Heart left ventricle (tissue), 16 donors: ENCODE results near the gene RAP1GAP. TPM values are rescaled to one million over a fixed set of nuclear protein-coding genes. Genes with fewer than 3 reads are reported as not detected.

Experiments used
- ATAC-seq, 4 donors: fragments of 200-7000 bp; cut with Tn5 transposase; one replicate each; pipeline ENCODE4 v1.9.1; 2020 to 2022; ENCODE audit warnings: moderate library complexity in 4 of 4, mild to moderate bottlenecking in 3 of 4, moderate number of reproducible peaks in 1 of 4
- DNase-seq, 5 donors: peaks; one replicate each; pipeline ENCODE4 v3.0.0-alpha.2; 2020
- H3K27ac ChIP-seq, 12 donors: fragments of 200-600 bp; sonication (generic) in 4 of 12; one replicate each; pipeline versions ENCODE4 v1.5.0 to v1.8.0; 2016 to 2022; ENCODE audit warnings: mild to moderate bottlenecking in 2 of 12
- H3K27me3 ChIP-seq, 9 donors: fragments of 200-600 bp; sonication (generic) in 2 of 9; one replicate each; pipeline versions ENCODE4 v1.5.1 to v1.8.0; 2016 to 2022; ENCODE audit warnings: mild to moderate bottlenecking in 3 of 9
- H3K36me3 ChIP-seq, 9 donors: fragments of 200-600 bp; sonication (generic) in 2 of 9; one replicate each; pipeline versions ENCODE4 v1.5.0 to v1.8.0; 2018 to 2022; ENCODE audit warnings: mild to moderate bottlenecking in 2 of 9
- H3K4me1 ChIP-seq, 12 donors: fragments of 200-600 bp; sonication (generic) in 4 of 12; one replicate each; pipeline versions ENCODE4 v1.5.0 to v1.8.0; 2016 to 2022; ENCODE audit warnings: mild to moderate bottlenecking in 3 of 12
- H3K4me3 ChIP-seq, 12 donors: fragments of 200-600 bp; sonication (generic) in 4 of 12; one replicate each; pipeline versions ENCODE4 v1.5.0 to v1.8.0; 2017 to 2022; ENCODE audit warnings: mild to moderate bottlenecking in 9 of 12, moderate library complexity in 4 of 12
- H3K9me3 ChIP-seq, 12 donors: fragments of 200-600 bp; sonication (generic) in 4 of 12; one replicate each; pipeline versions ENCODE4 v1.5.0 to v1.8.0; 2016 to 2022; ENCODE audit warnings: mild to moderate bottlenecking in 1 of 12
- CTCF ChIP-seq, 12 donors: fragments of 200-600 bp; sonication (generic) in 4 of 12; IDR thresholded peaks; one replicate each; pipeline versions ENCODE4 v1.5.0 to v1.8.0; 2018 to 2022; ENCODE audit warnings: antibody characterized with exemption in 12 of 12, mild to moderate bottlenecking in 5 of 12
- POLR2A ChIP-seq, 2 donors: fragments of 450-650 bp; IDR thresholded peaks; one replicate each; pipeline ENCODE4 v1.6.1; 2017; ENCODE audit warnings: antibody characterized with exemption in 2 of 2, mild to moderate bottlenecking in 2 of 2, moderate library complexity in 2 of 2
- WGBS, 4 donors: extraction: QIAGEN DNeasy Blood & Tissue Kit in 2 of 4; methylation state at CpG; one replicate each; pipeline versions ENCODE4 v1.1.5 to v1.1.7; 2013 to 2018; 5-methylcytosine and 5-hydroxymethylcytosine counted together
- intact Hi-C, 10 donors: fragments of 100-400 bp; cut with DNase I; formaldehyde crosslinking; loops; one replicate each; pipeline versions ENCODE4 v1.11.1 to v1.14.2; 2022
- polyA plus RNA-seq, 2 donors: library from polyadenylated mRNA; stranded (reverse); fragments of 200-250 nt; gene quantifications; one replicate each; pipeline ENCODE4 v1.2.3, GENCODE V29; 2013
- total RNA-seq, 9 donors: library from RNA; depleted of rRNA in 2 of 9; stranded (reverse); fragments of >200 nt in 2 of 9; fragmentation: NEBNext Ultra II Directional in 3 of 9; extraction: Animal tissue kit (Norgen Biotek cat#: 25700) in 3 of 9; gene quantifications; one replicate each; pipeline versions ENCODE4 v1.1.0 to v1.2.4, GENCODE V29; 2016 to 2023
- donor health status: ischemic (EF 13 %, LVEDD 7.1; RV severe dilation, severe dysfunction).
- donor health status: healthy with polysubstance abuse.
- donor health status: DM: no; HTN: yes; CAD: no.
- donor health status: DM: no; HTN: no; CAD: no.
- donor health status: ischemic (EF 25% LVEDD 6.9; RV normal size, moderate dysfunction).
- donor health status: ischemic (EF 25% LVEDD 5.7; RV mildly dilated, moderate dysfunction).
- donor health status: healthy.
- donor health status: DM: yes; HTN: yes; CAD: no.
- donor health status: ischemic (EF 35%, LVEDD 5.7; RV mildly dilated, moderate dysfunction).
- donor health status: nonischemic (EF 11% LVEDD 7.7; RV severe dilation, severe dysfunction).
- donor health status: DM: yes; HTN: yes; CAD: no.
- donor health status: PGD.
- donor health status: ischemic (EF 29% LVEDD 5.4; RV normal size, mild dysfunction).
- donor health status: nonischemic (EF 23%, LVEDD 6.1; RV moderate dilation, normal function).

RAP1GAP gene
- total and polyA plus RNA-seq, 11 donors = 0.75 to 8.0 (median 3.8) TPM

- WGBS, 4 donors = 77 to 94% (median 92%) methylated on average over 3 to 4 of the region's 4 CpGs
- ATAC-seq (no peak), DNase-seq (no peak)
- intact Hi-C loops = loop anchor here in 7 of 10 donors (5.0 to 10.0 kb wide), 6 partner anchors 34 to 316 kb away; partner anchors contain the start of gene ALPL (in 1 of the 7)
- Histone ChIP-seq H3K27ac (no peak overlapping the region), H3K4me1 (peaks cover 0 to 27% (median 22%) of the 10 kb centered on the region in 12 donors), H3K36me3 (no peaks in the 10 kb centered on the region), H3K9me3 (peaks cover 0 to 9% (median 0%) of the 10 kb centered on the region in 12 donors), H3K4me3 (no peak overlapping the region), H3K27me3 (peaks cover 0 to 4% (median 0%) of the 10 kb centered on the region in 9 donors)
- TF ChIP-seq CTCF (IDR thresholded peaks at IDR 0.05) = no peak
- TF ChIP-seq POLR2A (IDR thresholded peaks at IDR 0.05) = no peak
Measured at GRCh38 chr1:21570885-21571284, 98.3 kb downstream of the RAP1GAP start.

- WGBS, 4 donors = 92 to 100% (median 93%) methylated on average over 5 of the region's 5 CpGs
- Histone ChIP-seq H3K27me3 (peaks cover 0 to 4% (median 0%) of the 10 kb centered on the region in 9 donors), H3K27ac (no peak overlapping the region), H3K4me1 (peaks cover 0 to 23% (median 19%) of the 10 kb centered on the region in 12 donors), H3K4me3 (no peak overlapping the region), H3K36me3 (no peaks in the 10 kb centered on the region), H3K9me3 (peaks cover 0 to 9% (median 0%) of the 10 kb centered on the region in 12 donors)
- TF ChIP-seq POLR2A (IDR thresholded peaks at IDR 0.05) (no peak), CTCF (IDR thresholded peaks at IDR 0.05) (no peak)
- intact Hi-C loops = loop anchor here in 7 of 10 donors (5.0 to 10.0 kb wide), 6 partner anchors 33 to 316 kb away; partner anchors contain the start of gene ALPL (in 1 of the 7)
- no peak for ATAC-seq
- DNase-seq = no peak
Measured at GRCh38 chr1:21570528-21570875, 98.7 kb downstream of the RAP1GAP start.

- Histone ChIP-seq H3K4me3 (no peak overlapping the region), H3K9me3 (peaks cover 0 to 9% (median 0%) of the 10 kb centered on the region in 12 donors), H3K4me1 (peaks cover 0 to 18% (median 14%) of the 10 kb centered on the region in 12 donors), H3K27ac (no peak overlapping the region), H3K36me3 (no peaks in the 10 kb centered on the region), H3K27me3 (peaks cover 0 to 3% (median 0%) of the 10 kb centered on the region in 9 donors)
- ATAC-seq (no peak), DNase-seq (no peak)
- 82 to 94% (median 87%) methylated on average over 6 to 10 of the region's 10 CpGs for WGBS, 4 donors
- intact Hi-C loops = loop anchor here in 7 of 10 donors (5.0 to 10.0 kb wide), 6 partner anchors 33 to 315 kb away; partner anchors contain the start of gene ALPL (in 1 of the 7)
- no peak for TF ChIP-seq POLR2A (IDR thresholded peaks at IDR 0.05)
- no peak for TF ChIP-seq CTCF (IDR thresholded peaks at IDR 0.05)
Measured at GRCh38 chr1:21569820-21570527, 99.2 kb downstream of the RAP1GAP start.

GRCh38 chr1:21568809-21569385, 100.3 kb downstream of the RAP1GAP start:
- Histone ChIP-seq H3K27me3 (no peaks in the 10 kb centered on the region), H3K9me3 (peaks cover 0 to 9% (median 0%) of the 10 kb centered on the region in 12 donors), H3K27ac (no peak overlapping the region), H3K4me3 (no peak overlapping the region), H3K4me1 (peaks cover 0 to 11% (median 4%) of the 10 kb centered on the region in 12 donors), H3K36me3 (no peaks in the 10 kb centered on the region)
- peak in 1 of 5 donors; percentile 22 for DNase-seq
- no peak for ATAC-seq
- intact Hi-C loops = no loop called here
- 74 to 79% (median 77%) methylated on average over 8 to 10 of the region's 10 CpGs for WGBS, 4 donors
- TF ChIP-seq POLR2A (IDR thresholded peaks at IDR 0.05) = no peak
